GM10266 (cell line): Measurements from ENCODE around the gene BCAS4.

Source experiments
- DNase-seq: peaks from one replicate; pipeline ENCODE4 v3.0.0; 2012; ENCODE audit errors: extremely low spot score
- CTCF ChIP-seq: IDR thresholded peaks from 2 replicates; pipeline ENCODE4 v1.5.1; 2012; ENCODE audit warnings: mild to moderate bottlenecking, low read depth; ENCODE audit not compliant: control insufficient read depth, insufficient read depth; ENCODE audit errors: missing control alignments

Gene BCAS4

GRCh38 chr20:50848846-50849673, 54.2 kb downstream of the BCAS4 start:
- no peak for DNase-seq
- TF ChIP-seq CTCF, result no peak

GRCh38 chr20:50850721-50851286, 55.9 kb downstream of the BCAS4 start:
- TF ChIP-seq CTCF, result no peak
- DNase-seq, result no peak

- DNase-seq, result no peak
These were observed 57.2 kb downstream of the BCAS4 start for GRCh38 chr20:50852085-50852484.

GRCh38 chr20:50854506-50855249, 59.8 kb downstream of the BCAS4 start:
- no peak for TF ChIP-seq CTCF
- DNase-seq, result no peak

More at GRCh38 chr20:50852085-50852484, 57.2 kb downstream of the BCAS4 start:
- TF ChIP-seq CTCF, result no peak

- no peak for DNase-seq
- TF ChIP-seq CTCF, result no peak
These were observed 60.9 kb downstream of the BCAS4 start for GRCh38 chr20:50855498-50856474.

GRCh38 chr20:50856475-50857041, 61.7 kb downstream of the BCAS4 start:
- TF ChIP-seq CTCF, result no peak

More at GRCh38 chr20:50856475-50857041, 61.7 kb downstream of the BCAS4 start:
- DNase-seq, result no peak
